Panc1 (cell line): Measurements from ENCODE around the gene FAM98C. TPM values are rescaled to one million over a fixed set of nuclear protein-coding genes. Genes with fewer than 3 reads are reported as not detected.

ENCODE experiments used
- ATAC-seq: fragments of 200-7000 bp; cut with Tn5 transposase; 2 replicates; pipeline ENCODE4 v1.9.1; 2020; ENCODE audit warnings: mild to moderate bottlenecking, moderate library complexity
- BruUV-seq: library from RNA; stranded (reverse); fragments of 400-500 nt; replicated peaks from 2 replicates; lab custom pipeline; 2021; lab: Mats Ljungman, UMichigan
- CTCF ChIA-PET: fragments of 300-600 bp; sonication (Branson Sonifier 250); formaldehyde crosslinking; loops from one replicate; lab custom pipeline; 2022; ENCODE audit warnings: antibody characterized with exemption; lab: Charles Lee
- POLR2A ChIA-PET: fragments of 300-600 bp; sonication (Branson Sonifier 250); formaldehyde crosslinking; loops from one replicate; lab custom pipeline; 2022; ENCODE audit warnings: antibody characterized with exemption; lab: Charles Lee
- DNase-seq: peaks from one replicate; pipeline ENCODE4 v3.0.0-alpha.2; 2010; ENCODE audit warnings: low read depth, low spot score
- H3K27ac ChIP-seq: 2 replicates; pipeline ENCODE4 v1.5.1; 2011; ENCODE audit warnings: mild to moderate bottlenecking, low read length, inconsistent platforms
- H3K27me3 ChIP-seq: fragments of 200-500 bp; sonication (Bioruptor generic); 2 replicates; pipeline ENCODE4 v1.6.0; 2014; ENCODE audit warnings: low read length, inconsistent platforms; ENCODE audit not compliant: control insufficient read depth, insufficient read depth
- H3K36me3 ChIP-seq: fragments of 200-500 bp; sonication (Bioruptor generic); 2 replicates; pipeline ENCODE4 v1.5.1; 2014; ENCODE audit warnings: inconsistent platforms, mild to moderate bottlenecking, low read length, moderate library complexity; ENCODE audit not compliant: control insufficient read depth, insufficient read depth
- H3K4me1 ChIP-seq: 2 replicates; pipeline ENCODE4 v1.5.1; 2011; ENCODE audit warnings: inconsistent platforms, mild to moderate bottlenecking, low read length, moderate library complexity; ENCODE audit not compliant: control insufficient read depth, insufficient read depth
- H3K4me3 ChIP-seq, 2 experiments: 2 replicates each; pipeline ENCODE4 v1.5.1; 2011 to 2012; ENCODE audit warnings: low read depth in 2 of 2, low read length in 2 of 2, mild to moderate bottlenecking in 2 of 2, inconsistent platforms in 1 of 2, moderate library complexity in 1 of 2
- H3K9me3 ChIP-seq: fragments of 200-500 bp; sonication (Bioruptor generic); 2 replicates; pipeline ENCODE4 v1.5.1; 2014; ENCODE audit warnings: low read depth, mild to moderate bottlenecking, inconsistent platforms, low read length, moderate library complexity; ENCODE audit not compliant: control insufficient read depth, insufficient read depth
- POLR2AphosphoS5 ChIP-seq: IDR thresholded peaks from 2 replicates; pipeline ENCODE4 v1.6.1; 2012; ENCODE audit warnings: mild to moderate bottlenecking, low read depth, low read length, moderate library complexity
- SIN3A ChIP-seq: IDR thresholded peaks from 2 replicates; pipeline ENCODE4 v1.6.1; 2012; ENCODE audit warnings: low read depth, mild to moderate bottlenecking, low read length, moderate library complexity, borderline replicate concordance; ENCODE audit not compliant: insufficient read depth
- TCF7L2 ChIP-seq: IDR thresholded peaks from 2 replicates; pipeline ENCODE4 v1.6.1; 2011; ENCODE audit warnings: mild to moderate bottlenecking, low read depth, low read length, inconsistent platforms
- in situ Hi-C: cut with HindIII; loops from 2 replicates; pipeline ENCODE4 v1.10.0; 2016; ENCODE audit warnings: low sequenced_read_pairs, low pct_unique_long_range_greater_than_20kb
- intact Hi-C: fragments of 100-400 bp; cut with micrococcal nuclease; formaldehyde crosslinking; loops from one replicate; pipeline ENCODE4 v1.10.0; 2022; ENCODE audit not compliant: unreplicated experiment
- total RNA-seq: library from RNA; stranded (reverse); gene quantifications from one replicate; pipeline ENCODE4 v1.2.1, GENCODE V29; 2021; ENCODE audit not compliant: unreplicated experiment
- TF ChIP-seq, protein P1 (sequence below): fragments of 450-650 bp; IDR thresholded peaks from 2 replicates; pipeline ENCODE4 v1.5.1; 2017; ENCODE audit warnings: mild to moderate bottlenecking
- TF ChIP-seq, protein P2 (sequence below), 2 experiments: IDR thresholded peaks; 2 replicates each; pipeline ENCODE4 v1.6.1; 2011 to 2012; ENCODE audit warnings: low read depth in 2 of 2, control low read depth in 1 of 2, low read length in 1 of 2, mild to moderate bottlenecking in 1 of 2, moderate library complexity in 1 of 2; ENCODE audit not compliant: insufficient read depth in 1 of 2

FAM98C gene
- total RNA-seq, 1 experiment from 2014 or later, result 24.7 TPM

DNA sequence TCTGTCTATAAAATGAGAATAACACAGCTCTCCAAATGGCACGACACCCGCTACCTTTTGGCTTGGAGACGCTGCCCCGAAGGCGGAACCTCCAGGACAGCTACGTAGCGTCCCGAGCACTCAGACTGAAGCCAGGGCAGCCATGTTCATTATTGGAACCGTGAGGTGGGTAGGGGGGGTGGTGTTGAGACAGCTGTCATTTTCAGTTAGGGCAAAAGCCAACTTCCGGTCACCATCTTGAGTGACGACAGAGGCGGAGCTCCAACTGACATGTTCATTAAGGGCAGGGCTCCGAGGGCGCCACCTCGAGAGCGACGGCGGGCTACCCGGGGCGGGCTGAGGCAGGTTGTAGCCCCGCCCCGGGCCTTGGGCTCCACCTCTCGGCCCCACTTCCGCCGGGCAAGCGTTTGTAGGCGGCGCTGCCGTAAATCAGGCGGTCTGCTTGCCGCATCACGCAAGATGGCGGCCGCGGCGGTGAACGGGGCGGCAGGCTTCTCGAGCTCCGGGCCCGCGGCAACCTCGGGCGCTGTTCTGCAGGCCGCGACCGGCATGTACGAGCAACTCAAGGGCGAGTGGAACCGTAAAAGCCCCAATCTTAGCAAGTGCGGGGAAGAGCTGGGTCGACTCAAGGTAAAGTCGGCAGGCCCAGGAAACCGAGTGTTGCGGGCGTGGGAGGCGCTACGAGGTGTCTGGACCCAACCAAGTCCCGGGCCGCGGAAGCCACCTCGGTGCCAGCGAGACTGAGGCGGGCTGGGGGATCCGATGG is 28.4 kb upstream of the FAM98C start, which contains the start of gene PSMD8:
PSMD8 (plus strand) TSS at position 240 of the 766 bp plus-strand sequence; CDS start at position 271, 31 bp downstream.
- peaks cover 10% of the 10 kb centered on the region for H3K4me1 ChIP-seq
- in situ Hi-C loops, result no loop called here
- BruUV-seq, result no TSS peak
- ChIA-PET POLR2A (interaction anchor here (0.6 to 0.9 kb wide), 3 partner anchors 10 to 443 kb away, joined by 3 to 5 read pairs (median 4); no protein-coding TSS in a partner anchor), CTCF (interaction anchor here (0.6 to 1.3 kb wide), 6 partner anchors 9 to 148 kb away, joined by 3 to 13 read pairs (median 4); partner anchors contain the start of genes CATSPERG and GGN)
- DNase-seq (peak; percentile 97), ATAC-seq (peak; percentile 99)
- TF ChIP-seq, protein P1, sequence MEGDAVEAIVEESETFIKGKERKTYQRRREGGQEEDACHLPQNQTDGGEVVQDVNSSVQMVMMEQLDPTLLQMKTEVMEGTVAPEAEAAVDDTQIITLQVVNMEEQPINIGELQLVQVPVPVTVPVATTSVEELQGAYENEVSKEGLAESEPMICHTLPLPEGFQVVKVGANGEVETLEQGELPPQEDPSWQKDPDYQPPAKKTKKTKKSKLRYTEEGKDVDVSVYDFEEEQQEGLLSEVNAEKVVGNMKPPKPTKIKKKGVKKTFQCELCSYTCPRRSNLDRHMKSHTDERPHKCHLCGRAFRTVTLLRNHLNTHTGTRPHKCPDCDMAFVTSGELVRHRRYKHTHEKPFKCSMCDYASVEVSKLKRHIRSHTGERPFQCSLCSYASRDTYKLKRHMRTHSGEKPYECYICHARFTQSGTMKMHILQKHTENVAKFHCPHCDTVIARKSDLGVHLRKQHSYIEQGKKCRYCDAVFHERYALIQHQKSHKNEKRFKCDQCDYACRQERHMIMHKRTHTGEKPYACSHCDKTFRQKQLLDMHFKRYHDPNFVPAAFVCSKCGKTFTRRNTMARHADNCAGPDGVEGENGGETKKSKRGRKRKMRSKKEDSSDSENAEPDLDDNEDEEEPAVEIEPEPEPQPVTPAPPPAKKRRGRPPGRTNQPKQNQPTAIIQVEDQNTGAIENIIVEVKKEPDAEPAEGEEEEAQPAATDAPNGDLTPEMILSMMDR, result no peak
- TF ChIP-seq TCF7L2 (peak; percentile 99), POLR2AphosphoS5 (peak; percentile 99)
- TF ChIP-seq, protein P2, sequence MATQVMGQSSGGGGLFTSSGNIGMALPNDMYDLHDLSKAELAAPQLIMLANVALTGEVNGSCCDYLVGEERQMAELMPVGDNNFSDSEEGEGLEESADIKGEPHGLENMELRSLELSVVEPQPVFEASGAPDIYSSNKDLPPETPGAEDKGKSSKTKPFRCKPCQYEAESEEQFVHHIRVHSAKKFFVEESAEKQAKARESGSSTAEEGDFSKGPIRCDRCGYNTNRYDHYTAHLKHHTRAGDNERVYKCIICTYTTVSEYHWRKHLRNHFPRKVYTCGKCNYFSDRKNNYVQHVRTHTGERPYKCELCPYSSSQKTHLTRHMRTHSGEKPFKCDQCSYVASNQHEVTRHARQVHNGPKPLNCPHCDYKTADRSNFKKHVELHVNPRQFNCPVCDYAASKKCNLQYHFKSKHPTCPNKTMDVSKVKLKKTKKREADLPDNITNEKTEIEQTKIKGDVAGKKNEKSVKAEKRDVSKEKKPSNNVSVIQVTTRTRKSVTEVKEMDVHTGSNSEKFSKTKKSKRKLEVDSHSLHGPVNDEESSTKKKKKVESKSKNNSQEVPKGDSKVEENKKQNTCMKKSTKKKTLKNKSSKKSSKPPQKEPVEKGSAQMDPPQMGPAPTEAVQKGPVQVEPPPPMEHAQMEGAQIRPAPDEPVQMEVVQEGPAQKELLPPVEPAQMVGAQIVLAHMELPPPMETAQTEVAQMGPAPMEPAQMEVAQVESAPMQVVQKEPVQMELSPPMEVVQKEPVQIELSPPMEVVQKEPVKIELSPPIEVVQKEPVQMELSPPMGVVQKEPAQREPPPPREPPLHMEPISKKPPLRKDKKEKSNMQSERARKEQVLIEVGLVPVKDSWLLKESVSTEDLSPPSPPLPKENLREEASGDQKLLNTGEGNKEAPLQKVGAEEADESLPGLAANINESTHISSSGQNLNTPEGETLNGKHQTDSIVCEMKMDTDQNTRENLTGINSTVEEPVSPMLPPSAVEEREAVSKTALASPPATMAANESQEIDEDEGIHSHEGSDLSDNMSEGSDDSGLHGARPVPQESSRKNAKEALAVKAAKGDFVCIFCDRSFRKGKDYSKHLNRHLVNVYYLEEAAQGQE (IDR thresholded peaks at IDR 0.05; ENCODE audit: insufficient read depth in 1 of 2, low read depth in 2 of 2, low read length in 1 of 2), result 0 out of 4 replicates have a peak, but pooled peaks of 1 of the 2 experiments have one; percentile 64
- H3K36me3 ChIP-seq, result peaks cover 4% of the 10 kb centered on the region; the same call in 1 of the 2 replicates
- no peaks in the 10 kb centered on the region for H3K27me3 ChIP-seq
- intact Hi-C loops, result no loop called here
- no peaks in the 10 kb centered on the region for H3K9me3 ChIP-seq
- peak within 1 kb of the TSS; percentile 92 for H3K27ac ChIP-seq
- peak within 1 kb of the TSS; percentile 85 to 87 for H3K4me3 ChIP-seq

DNA sequence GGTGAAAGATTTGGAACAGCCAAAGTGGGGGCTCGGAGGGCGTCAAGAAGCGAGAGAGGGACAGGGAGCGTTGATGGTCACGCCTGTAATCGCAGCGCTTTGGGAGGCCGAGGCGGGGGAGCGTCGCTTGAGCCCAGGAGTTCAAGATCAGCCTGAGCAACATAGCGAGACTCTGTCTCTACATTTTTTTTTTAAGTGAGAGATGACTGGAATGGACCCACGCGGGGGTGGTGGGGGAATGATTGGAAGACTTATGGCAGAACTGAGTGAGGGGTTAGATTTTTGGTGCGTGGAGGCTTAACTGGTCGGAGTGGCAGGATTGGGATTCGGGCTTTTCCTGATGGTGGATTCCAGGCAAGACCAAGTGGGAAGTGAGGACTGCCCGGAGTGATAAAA is 27.8 kb upstream of the FAM98C start:
- intact Hi-C loops, result no loop called here
- in situ Hi-C loops, result no loop called here
- no TSS peak for BruUV-seq
- peak; percentile 10 for ATAC-seq
- POLR2A ChIA-PET, result no interaction called here
- H3K4me1 ChIP-seq, result peaks cover 10% of the 10 kb centered on the region
- H3K27me3 ChIP-seq, result no peaks in the 10 kb centered on the region
- peaks cover 4% of the 10 kb centered on the region; the same call in 1 of the 2 replicates for H3K36me3 ChIP-seq
- peak overlapping the region; percentile 85 to 87 for H3K4me3 ChIP-seq
- peak overlapping the region; percentile 91 for H3K27ac ChIP-seq
- H3K9me3 ChIP-seq, result no peaks in the 10 kb centered on the region
- DNase-seq, result no peak
- CTCF ChIA-PET, result no interaction called here
- TF ChIP-seq SIN3A (no peak), POLR2AphosphoS5 (no peak), TCF7L2 (no peak)
- TF ChIP-seq, protein P1, result no peak
- TF ChIP-seq, protein P2 (IDR thresholded peaks at IDR 0.05; ENCODE audit: insufficient read depth in 1 of 2, low read depth in 2 of 2, low read length in 1 of 2), result no peak
